Parathyroid adenoma (tissue), 2 donors: ENCODE measurements around the gene KIAA1549.

Experiments used
- H2AFZ ChIP-seq: fragments of 300-600 bp; sonication (generic); one replicate; pipeline ENCODE4 v1.7.0; 2017; ENCODE audit warnings: antibody characterized with exemption, mild to moderate bottlenecking
- H3K27ac ChIP-seq: fragments of 300-600 bp; sonication (generic); one replicate; pipeline ENCODE4 v1.7.0; 2017
- H3K27me3 ChIP-seq: fragments of 300-600 bp; sonication (generic); one replicate; pipeline ENCODE4 v1.7.0; 2017; ENCODE audit warnings: low read length; ENCODE audit not compliant: control insufficient read depth, insufficient read depth
- H3K36me3 ChIP-seq: fragments of 300-600 bp; sonication (generic); one replicate; pipeline ENCODE4 v1.7.0; 2017; ENCODE audit warnings: low read length; ENCODE audit not compliant: control insufficient read depth, insufficient read depth
- H3K4me1 ChIP-seq: fragments of 300-600 bp; sonication (generic); one replicate; pipeline ENCODE4 v1.7.0; 2017; ENCODE audit warnings: control low read depth
- H3K4me2 ChIP-seq: fragments of 300-600 bp; sonication (generic); one replicate; pipeline ENCODE4 v1.7.0; 2017; ENCODE audit warnings: low read length
- H3K4me3 ChIP-seq: fragments of 300-600 bp; sonication (generic); one replicate; pipeline ENCODE4 v1.7.0; 2017; ENCODE audit warnings: low read depth, low read length
- H3K79me2 ChIP-seq: fragments of 300-600 bp; sonication (generic); one replicate; pipeline ENCODE4 v1.7.0; 2017; ENCODE audit warnings: control low read depth
- H3K9ac ChIP-seq: fragments of 300-600 bp; sonication (generic); one replicate; pipeline ENCODE4 v1.7.0; 2017; ENCODE audit warnings: mild to moderate bottlenecking
- H3K9me3 ChIP-seq: fragments of 300-600 bp; sonication (generic); one replicate; pipeline ENCODE4 v1.7.0; 2017; ENCODE audit warnings: low read length; ENCODE audit not compliant: control insufficient read depth
- TF ChIP-seq, protein P1 (sequence below): fragments of 300-600 bp; sonication (generic); IDR thresholded peaks from one replicate; pipeline ENCODE4 v1.7.0; 2017; ENCODE audit warnings: antibody characterized with exemption, mild to moderate bottlenecking
- donor health status: primary hyperparathyroidism.

Gene KIAA1549

DNA sequence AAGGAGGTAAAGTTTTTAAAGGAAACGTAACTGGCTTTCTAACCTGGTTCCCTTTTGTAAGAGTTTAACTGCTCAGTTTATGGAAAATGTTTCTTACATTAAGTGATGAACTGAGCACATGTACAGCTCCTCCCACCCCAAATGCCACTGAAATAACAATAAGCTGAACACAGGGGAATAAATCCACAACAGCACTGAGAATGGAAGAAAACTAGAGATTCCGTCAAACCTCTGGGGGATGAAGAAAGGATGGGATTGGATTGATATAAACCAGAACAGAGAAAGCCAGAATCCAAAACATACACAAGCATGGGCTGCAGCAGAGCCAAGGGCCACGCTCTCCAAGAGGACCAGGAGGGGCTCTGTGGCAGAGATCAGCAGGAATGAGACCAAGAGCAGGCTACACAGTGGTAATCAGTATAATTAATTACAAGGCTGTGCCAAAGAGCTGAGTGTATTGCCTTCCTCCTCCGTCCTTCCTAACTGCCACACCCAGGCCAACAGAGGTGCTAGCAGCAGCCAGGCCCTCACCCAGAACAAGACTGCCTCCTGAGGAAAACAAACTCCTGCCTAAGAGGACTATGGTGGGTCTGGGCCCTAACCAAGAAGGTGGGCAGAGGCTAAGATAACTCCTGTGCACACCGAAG is 73.9 kb downstream of the KIAA1549 start:
- Histone ChIP-seq H3K4me3 (no peak overlapping the region), H3K27ac (no peak overlapping the region), H3K9ac (no peak overlapping the region), H2AFZ (no peak overlapping the region), H3K27me3 (no peaks in the 10 kb centered on the region), H3K36me3 (no peaks in the 10 kb centered on the region), H3K4me1 (no peaks in the 10 kb centered on the region), H3K9me3 (no peaks in the 10 kb centered on the region), H3K4me2 (no peak overlapping the region), H3K79me2 (no peaks in the 10 kb centered on the region)
- TF ChIP-seq, protein P1, sequence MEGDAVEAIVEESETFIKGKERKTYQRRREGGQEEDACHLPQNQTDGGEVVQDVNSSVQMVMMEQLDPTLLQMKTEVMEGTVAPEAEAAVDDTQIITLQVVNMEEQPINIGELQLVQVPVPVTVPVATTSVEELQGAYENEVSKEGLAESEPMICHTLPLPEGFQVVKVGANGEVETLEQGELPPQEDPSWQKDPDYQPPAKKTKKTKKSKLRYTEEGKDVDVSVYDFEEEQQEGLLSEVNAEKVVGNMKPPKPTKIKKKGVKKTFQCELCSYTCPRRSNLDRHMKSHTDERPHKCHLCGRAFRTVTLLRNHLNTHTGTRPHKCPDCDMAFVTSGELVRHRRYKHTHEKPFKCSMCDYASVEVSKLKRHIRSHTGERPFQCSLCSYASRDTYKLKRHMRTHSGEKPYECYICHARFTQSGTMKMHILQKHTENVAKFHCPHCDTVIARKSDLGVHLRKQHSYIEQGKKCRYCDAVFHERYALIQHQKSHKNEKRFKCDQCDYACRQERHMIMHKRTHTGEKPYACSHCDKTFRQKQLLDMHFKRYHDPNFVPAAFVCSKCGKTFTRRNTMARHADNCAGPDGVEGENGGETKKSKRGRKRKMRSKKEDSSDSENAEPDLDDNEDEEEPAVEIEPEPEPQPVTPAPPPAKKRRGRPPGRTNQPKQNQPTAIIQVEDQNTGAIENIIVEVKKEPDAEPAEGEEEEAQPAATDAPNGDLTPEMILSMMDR: no peak

DNA sequence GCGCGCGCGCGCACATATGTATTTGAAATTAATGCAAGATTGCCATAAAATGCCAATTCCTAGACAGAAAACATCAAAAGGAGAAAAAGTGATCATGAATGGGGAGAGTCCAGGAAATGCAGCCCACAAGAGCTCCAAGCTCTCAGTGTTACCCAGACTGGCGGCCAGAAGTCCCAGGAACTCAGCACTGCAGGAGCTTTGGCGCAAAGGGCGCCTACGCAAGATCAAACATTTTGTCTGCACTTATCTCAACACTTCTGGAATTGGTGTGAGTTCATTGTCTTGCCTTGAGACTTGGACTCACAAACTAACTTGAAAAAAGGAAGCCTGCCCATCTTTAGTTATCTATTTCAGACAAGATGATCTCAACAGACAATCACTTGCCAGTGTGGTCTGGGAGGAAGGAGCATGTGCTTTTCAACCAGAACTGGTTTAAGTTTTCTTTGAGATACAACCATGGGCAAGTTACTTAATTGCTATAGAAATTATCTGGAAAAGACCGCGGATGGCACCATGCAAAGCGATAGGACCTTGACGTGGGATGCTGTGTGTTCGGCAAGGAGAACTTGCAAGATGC is 77.2 kb downstream of the KIAA1549 start:
- H2AFZ ChIP-seq: no peak overlapping the region
- no peaks in the 10 kb centered on the region for H3K9me3 ChIP-seq
- H3K27ac ChIP-seq: no peak overlapping the region
- H3K79me2 ChIP-seq: no peaks in the 10 kb centered on the region
- H3K4me2 ChIP-seq: no peak overlapping the region
- H3K4me1 ChIP-seq: no peaks in the 10 kb centered on the region
- TF ChIP-seq, protein P1: no peak
- no peaks in the 10 kb centered on the region for H3K27me3 ChIP-seq
- no peaks in the 10 kb centered on the region for H3K36me3 ChIP-seq
- no peak overlapping the region for H3K9ac ChIP-seq
- H3K4me3 ChIP-seq: no peak overlapping the region

DNA sequence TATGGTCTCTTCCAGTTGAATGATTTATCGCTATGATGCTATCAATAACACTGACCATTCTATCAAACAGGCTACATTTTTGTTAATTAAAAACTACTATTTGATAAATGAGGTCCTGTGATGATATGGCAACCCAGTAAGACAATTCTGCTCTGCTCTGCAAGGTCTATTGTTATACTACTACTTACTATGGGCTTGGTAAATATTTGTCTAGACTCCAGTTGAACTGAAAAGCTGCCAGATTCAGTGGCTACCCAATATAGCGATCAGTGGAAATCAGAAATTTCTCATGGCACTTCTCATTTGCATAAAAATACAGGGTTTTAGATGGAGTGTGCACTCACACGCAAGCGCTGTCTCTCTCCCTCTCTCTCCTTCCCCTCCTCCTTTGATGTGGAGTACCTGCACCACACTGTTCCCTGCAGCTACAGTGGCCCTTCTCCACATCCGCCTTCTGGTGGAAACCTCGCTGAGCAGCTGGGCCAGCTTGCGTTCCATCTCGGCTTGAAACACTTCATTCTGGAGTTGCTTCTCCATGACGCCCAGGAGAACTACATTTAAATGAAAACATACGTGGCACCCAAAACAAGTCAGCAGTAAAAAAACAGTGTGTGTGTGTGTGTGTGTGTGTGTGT is 77.9 kb downstream of the KIAA1549 start:
- TF ChIP-seq, protein P1: no peak
- H2AFZ ChIP-seq: no peak overlapping the region
- no peaks in the 10 kb centered on the region for H3K36me3 ChIP-seq
- H3K4me3 ChIP-seq: no peak overlapping the region
- H3K9ac ChIP-seq: no peak overlapping the region
- H3K4me2 ChIP-seq: no peak overlapping the region
- H3K9me3 ChIP-seq: no peaks in the 10 kb centered on the region
- H3K27ac ChIP-seq: no peak overlapping the region
- no peaks in the 10 kb centered on the region for H3K4me1 ChIP-seq
- no peaks in the 10 kb centered on the region for H3K79me2 ChIP-seq
- H3K27me3 ChIP-seq: no peaks in the 10 kb centered on the region

DNA sequence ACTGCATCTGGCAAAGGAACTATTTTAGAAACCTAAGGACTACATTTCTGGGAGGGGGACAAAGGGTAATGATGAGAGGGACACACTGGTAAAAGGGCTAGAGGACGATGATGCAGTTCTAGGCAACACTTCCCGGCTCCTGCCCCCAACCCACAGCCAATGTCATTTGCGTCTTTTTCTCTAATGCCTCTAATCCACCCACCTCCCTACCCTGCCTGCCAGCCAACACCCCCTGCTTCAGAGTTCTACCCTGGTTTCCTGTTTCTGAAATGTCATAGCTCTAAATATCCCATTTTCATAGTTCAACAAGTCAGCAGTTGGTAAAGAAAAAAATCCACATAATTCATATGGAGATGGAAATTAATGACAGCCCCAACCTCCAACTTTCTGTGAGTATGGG is 79.0 kb downstream of the KIAA1549 start:
- Histone ChIP-seq H3K36me3 (no peaks in the 10 kb centered on the region), H3K4me2 (no peak overlapping the region), H3K27me3 (no peaks in the 10 kb centered on the region), H2AFZ (no peak overlapping the region), H3K4me3 (no peak overlapping the region), H3K27ac (no peak overlapping the region), H3K79me2 (no peaks in the 10 kb centered on the region), H3K9ac (no peak overlapping the region), H3K9me3 (no peaks in the 10 kb centered on the region), H3K4me1 (no peaks in the 10 kb centered on the region)
- TF ChIP-seq, protein P1: no peak
